ENCODE data around the gene MBOAT2.
"Not testable (repeated sequence)": the region's sequence is repeated elsewhere in the genome, so short reads cannot be mapped to it uniquely, and the experiment has no call there.

Gene MBOAT2

DNA sequence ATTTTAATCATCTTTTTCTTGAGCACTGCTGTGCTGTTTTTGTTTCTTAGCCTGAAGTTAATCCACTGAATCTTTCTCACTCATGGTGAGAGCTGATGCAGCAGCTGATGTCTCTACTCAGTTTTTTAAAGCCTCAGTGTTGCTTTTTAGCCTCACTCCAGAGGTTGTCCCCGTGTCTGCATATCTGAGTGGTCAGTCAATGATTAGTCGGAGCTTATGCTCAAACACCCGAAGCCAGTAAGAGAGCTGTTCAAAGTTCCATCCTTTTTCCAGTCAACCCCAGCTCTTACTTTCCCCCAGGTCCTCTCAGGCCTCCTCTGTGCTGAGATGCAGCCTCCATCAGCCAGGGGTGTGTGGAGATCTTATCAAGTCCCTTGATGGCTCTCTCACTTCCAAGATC lies 81.1 kb downstream of the MBOAT2 start:
- Histone ChIP-seq H2BK5ac (ENCODE audit: low read length) (no peak overlapping the region), H3K4ac (ENCODE audit: low read depth, low read length) (no peak overlapping the region), H3K56ac (ENCODE audit: low read length) (no peak overlapping the region), H3K4me3 (ENCODE audit: low read length) (no peak overlapping the region), H2BK120ac (ENCODE audit: low read depth, low read length) (no peak overlapping the region), H3K79me2 (ENCODE audit: control insufficient read depth, insufficient read depth, low read length) (no peaks in the 10 kb centered on the region), H3K27ac (ENCODE audit: low read depth, low read length) (no peak overlapping the region), H3K36me3 (ENCODE audit: control insufficient read depth, insufficient read depth, low read length) (no peaks in the 10 kb centered on the region), H2BK15ac (replicated peaks; ENCODE audit: low read depth) (no peak overlapping the region), H3K23ac (ENCODE audit: low read length) (no peak overlapping the region), H3K18ac (ENCODE audit: low read length) (no peak overlapping the region), H3K4me1 (ENCODE audit: control insufficient read depth, low read depth, low read length) (no peaks in the 10 kb centered on the region), H3K79me1 (ENCODE audit: low read length) (peaks cover 1% of the 10 kb centered on the region), H4K5ac (ENCODE audit: low read length) (no peak overlapping the region), H4K8ac (ENCODE audit: low read depth, low read length) (no peak overlapping the region), H2AK5ac (ENCODE audit: low read length) (no peak overlapping the region), H3K27me3 (ENCODE audit: insufficient read depth, low read length, poor library complexity) (no peaks in the 10 kb centered on the region), H3K4me2 (ENCODE audit: low read length) (no peak overlapping the region), H3K9ac (ENCODE audit: low read length) (no peak overlapping the region)
- DNase-seq, result peak; percentile 22
- no CpG with 5 or more reads among the region's 3 CpGs for WGBS (ENCODE audit: extremely low coverage, insufficient coverage, low lambda C conversion rate)

DNA sequence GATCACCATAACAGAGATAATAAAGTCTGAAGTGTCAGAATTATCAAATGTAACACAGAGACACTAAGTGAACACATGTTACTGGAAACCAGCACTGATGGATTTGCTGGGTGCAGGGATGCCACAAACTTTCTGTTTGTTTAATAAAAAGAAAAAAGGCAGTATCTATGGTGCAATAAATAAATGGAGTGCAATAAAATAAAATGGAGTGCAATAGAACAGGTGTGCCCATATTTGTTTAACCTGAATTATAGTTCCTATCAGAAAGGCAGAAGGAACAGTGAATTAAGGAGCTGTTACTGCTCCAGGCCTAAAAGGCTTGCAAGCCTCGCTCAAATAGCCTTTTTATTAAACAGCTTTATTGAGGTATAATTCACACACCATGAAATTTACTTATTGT lies 85.1 kb downstream of the MBOAT2 start:
- H3K27me3 ChIP-seq (ENCODE audit: insufficient read depth, low read length, poor library complexity), result no peaks in the 10 kb centered on the region
- no peaks in the 10 kb centered on the region for H3K4me1 ChIP-seq (ENCODE audit: control insufficient read depth, low read depth, low read length)
- no peak overlapping the region for H4K5ac ChIP-seq (ENCODE audit: low read length)
- no peak overlapping the region for H2BK120ac ChIP-seq (ENCODE audit: low read depth, low read length)
- no peak overlapping the region for H2AK5ac ChIP-seq (ENCODE audit: low read length)
- no peak overlapping the region for H3K4ac ChIP-seq (ENCODE audit: low read depth, low read length)
- no peak overlapping the region for H3K4me2 ChIP-seq (ENCODE audit: low read length)
- H3K27ac ChIP-seq (ENCODE audit: low read depth, low read length), result no peak overlapping the region
- no peak overlapping the region for H3K56ac ChIP-seq (ENCODE audit: low read length)
- no peak overlapping the region for H3K4me3 ChIP-seq (ENCODE audit: low read length)
- DNase-seq, result no peak
- H3K23ac ChIP-seq (ENCODE audit: low read length), result no peak overlapping the region
- H2BK15ac ChIP-seq (replicated peaks; ENCODE audit: low read depth), result no peak overlapping the region
- H3K9ac ChIP-seq (ENCODE audit: low read length), result no peak overlapping the region
- no peak overlapping the region for H4K8ac ChIP-seq (ENCODE audit: low read depth, low read length)
- H3K18ac ChIP-seq (ENCODE audit: low read length), result no peak overlapping the region
- no peaks in the 10 kb centered on the region for H3K79me1 ChIP-seq (ENCODE audit: low read length)
- H3K36me3 ChIP-seq (ENCODE audit: control insufficient read depth, insufficient read depth, low read length), result no peaks in the 10 kb centered on the region
- H3K79me2 ChIP-seq (ENCODE audit: control insufficient read depth, insufficient read depth, low read length), result no peaks in the 10 kb centered on the region
- WGBS (ENCODE audit: extremely low coverage, insufficient coverage, low lambda C conversion rate), result no CpG with 5 or more reads among the region's 1 CpG
- no peak overlapping the region for H2BK5ac ChIP-seq (ENCODE audit: low read length)

DNA sequence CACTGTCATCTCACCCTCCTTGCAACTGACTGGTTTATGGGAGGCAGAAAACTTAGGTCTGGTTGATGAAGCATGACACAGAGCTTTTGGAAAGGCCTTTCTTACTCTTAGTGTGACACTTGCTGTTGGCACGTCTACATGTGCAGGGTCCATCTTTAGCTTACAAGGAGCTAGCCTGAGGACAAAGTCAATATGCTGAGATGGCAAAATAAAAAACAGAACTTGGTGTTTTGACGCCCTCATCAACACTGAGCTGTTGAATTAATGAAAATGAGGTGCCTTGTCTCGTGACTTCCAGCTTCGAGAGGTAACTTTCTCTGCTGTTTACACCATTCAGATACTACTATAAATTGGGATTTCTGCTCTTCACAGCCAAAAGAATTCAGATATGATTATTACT lies 87.5 kb downstream of the MBOAT2 start:
- Histone ChIP-seq H3K56ac (ENCODE audit: low read length) (no peak overlapping the region), H3K27ac (ENCODE audit: low read depth, low read length) (no peak overlapping the region), H2BK15ac (replicated peaks; ENCODE audit: low read depth) (no peak overlapping the region), H4K8ac (ENCODE audit: low read depth, low read length) (no peak overlapping the region), H2BK5ac (ENCODE audit: low read length) (no peak overlapping the region), H3K79me1 (ENCODE audit: low read length) (peaks cover 2% of the 10 kb centered on the region), H3K23ac (ENCODE audit: low read length) (no peak overlapping the region), H3K79me2 (ENCODE audit: control insufficient read depth, insufficient read depth, low read length) (no peaks in the 10 kb centered on the region), H3K4ac (ENCODE audit: low read depth, low read length) (no peak overlapping the region), H3K4me3 (ENCODE audit: low read length) (no peak overlapping the region), H3K4me2 (ENCODE audit: low read length) (no peak overlapping the region), H3K18ac (ENCODE audit: low read length) (no peak overlapping the region), H2BK120ac (ENCODE audit: low read depth, low read length) (no peak overlapping the region), H3K27me3 (ENCODE audit: insufficient read depth, low read length, poor library complexity) (no peaks in the 10 kb centered on the region), H3K36me3 (ENCODE audit: control insufficient read depth, insufficient read depth, low read length) (no peaks in the 10 kb centered on the region), H4K5ac (ENCODE audit: low read length) (no peak overlapping the region), H2AK5ac (ENCODE audit: low read length) (no peak overlapping the region), H3K4me1 (ENCODE audit: control insufficient read depth, low read depth, low read length) (no peaks in the 10 kb centered on the region), H3K9ac (ENCODE audit: low read length) (no peak overlapping the region)
- no CpG with 5 or more reads among the region's 4 CpGs for WGBS (ENCODE audit: extremely low coverage, insufficient coverage, low lambda C conversion rate)
- no peak for DNase-seq

DNA sequence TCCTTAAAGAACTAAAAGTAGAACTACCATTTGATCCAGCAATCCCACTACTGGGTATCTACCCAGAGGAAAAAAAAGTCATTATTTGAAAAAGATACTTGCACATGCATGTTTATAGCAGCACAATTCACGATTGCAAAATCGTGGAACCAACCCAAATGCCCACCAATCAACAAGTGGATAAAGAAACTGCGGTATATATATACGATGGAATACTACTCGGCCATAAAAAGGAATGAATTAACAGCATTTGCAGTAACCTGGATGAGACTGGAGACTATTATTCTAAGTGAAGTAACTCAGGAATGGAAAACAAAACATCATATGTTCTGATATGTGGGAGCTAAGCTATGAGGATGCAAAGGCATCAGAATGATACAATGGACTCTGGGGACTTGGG lies 89.7 kb downstream of the MBOAT2 start:
- H2BK120ac ChIP-seq (ENCODE audit: low read depth, low read length); H3K27me3 ChIP-seq (ENCODE audit: insufficient read depth, low read length, poor library complexity); H3K4ac ChIP-seq (ENCODE audit: low read depth, low read length); H3K79me2 ChIP-seq (ENCODE audit: control insufficient read depth, insufficient read depth, low read length); H3K79me1 ChIP-seq (ENCODE audit: low read length); H2AK5ac ChIP-seq (ENCODE audit: low read length); H3K56ac ChIP-seq (ENCODE audit: low read length); DNase-seq; H3K27ac ChIP-seq (ENCODE audit: low read depth, low read length); H3K36me3 ChIP-seq (ENCODE audit: control insufficient read depth, insufficient read depth, low read length); H3K18ac ChIP-seq (ENCODE audit: low read length); H3K4me2 ChIP-seq (ENCODE audit: low read length); H3K4me3 ChIP-seq (ENCODE audit: low read length); H2BK15ac ChIP-seq (replicated peaks; ENCODE audit: low read depth); H3K4me1 ChIP-seq (ENCODE audit: control insufficient read depth, low read depth, low read length); H4K8ac ChIP-seq (ENCODE audit: low read depth, low read length); H3K23ac ChIP-seq (ENCODE audit: low read length); H3K9ac ChIP-seq (ENCODE audit: low read length); H2BK5ac ChIP-seq (ENCODE audit: low read length); H4K5ac ChIP-seq (ENCODE audit: low read length): not testable (repeated sequence)
- no CpG with 5 or more reads among the region's 5 CpGs for WGBS (ENCODE audit: extremely low coverage, insufficient coverage, low lambda C conversion rate)

DNA sequence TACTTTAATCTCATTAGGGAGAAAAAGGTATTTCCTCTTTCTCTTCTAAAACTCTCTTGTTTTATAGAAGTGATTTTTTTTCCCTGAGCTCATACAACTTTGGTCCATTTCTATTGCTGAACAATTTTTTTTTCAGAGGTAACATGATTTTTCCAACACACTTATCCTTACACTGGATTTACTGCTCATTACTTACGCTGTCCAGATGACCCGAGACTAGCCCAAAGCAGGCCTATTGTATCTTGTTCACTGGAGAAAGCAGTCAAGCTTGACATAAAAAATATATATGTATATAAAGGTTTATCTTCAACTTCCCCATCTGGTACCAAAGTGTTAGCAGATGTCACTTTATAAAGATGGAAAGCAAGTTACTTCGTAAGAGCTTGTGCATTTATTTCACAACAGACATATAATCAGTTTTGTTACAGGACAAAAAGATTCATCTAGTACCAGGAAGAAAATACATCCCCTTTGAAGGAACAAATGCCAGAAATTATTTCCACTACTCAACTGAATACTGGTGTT lies 95.7 kb downstream of the MBOAT2 start:
- peaks cover 2% of the 10 kb centered on the region for H3K79me2 ChIP-seq (ENCODE audit: control insufficient read depth, insufficient read depth, low read length)
- no peaks in the 10 kb centered on the region for H3K27me3 ChIP-seq (ENCODE audit: insufficient read depth, low read length, poor library complexity)
- H3K18ac ChIP-seq (ENCODE audit: low read length), result no peak overlapping the region
- no peak overlapping the region for H3K23ac ChIP-seq (ENCODE audit: low read length)
- H3K27ac ChIP-seq (ENCODE audit: low read depth, low read length), result no peak overlapping the region
- no peak for DNase-seq
- H3K36me3 ChIP-seq (ENCODE audit: control insufficient read depth, insufficient read depth, low read length), result no peaks in the 10 kb centered on the region
- H2BK120ac ChIP-seq (ENCODE audit: low read depth, low read length), result no peak overlapping the region
- no peak overlapping the region for H3K4me2 ChIP-seq (ENCODE audit: low read length)
- H3K56ac ChIP-seq (ENCODE audit: low read length), result no peak overlapping the region
- WGBS (ENCODE audit: extremely low coverage, insufficient coverage, low lambda C conversion rate), result no CpG with 5 or more reads among the region's 3 CpGs
- no peak overlapping the region for H4K5ac ChIP-seq (ENCODE audit: low read length)
- no peak overlapping the region for H3K9ac ChIP-seq (ENCODE audit: low read length)
- no peak overlapping the region for H3K4me3 ChIP-seq (ENCODE audit: low read length)
- no peak overlapping the region for H3K4ac ChIP-seq (ENCODE audit: low read depth, low read length)
- no peak overlapping the region for H2AK5ac ChIP-seq (ENCODE audit: low read length)
- no peak overlapping the region for H2BK5ac ChIP-seq (ENCODE audit: low read length)
- H2BK15ac ChIP-seq (replicated peaks; ENCODE audit: low read depth), result no peak overlapping the region
- H4K8ac ChIP-seq (ENCODE audit: low read depth, low read length), result no peak overlapping the region
- peaks cover 5% of the 10 kb centered on the region for H3K79me1 ChIP-seq (ENCODE audit: low read length)
- H3K4me1 ChIP-seq (ENCODE audit: control insufficient read depth, low read depth, low read length), result no peaks in the 10 kb centered on the region

DNA sequence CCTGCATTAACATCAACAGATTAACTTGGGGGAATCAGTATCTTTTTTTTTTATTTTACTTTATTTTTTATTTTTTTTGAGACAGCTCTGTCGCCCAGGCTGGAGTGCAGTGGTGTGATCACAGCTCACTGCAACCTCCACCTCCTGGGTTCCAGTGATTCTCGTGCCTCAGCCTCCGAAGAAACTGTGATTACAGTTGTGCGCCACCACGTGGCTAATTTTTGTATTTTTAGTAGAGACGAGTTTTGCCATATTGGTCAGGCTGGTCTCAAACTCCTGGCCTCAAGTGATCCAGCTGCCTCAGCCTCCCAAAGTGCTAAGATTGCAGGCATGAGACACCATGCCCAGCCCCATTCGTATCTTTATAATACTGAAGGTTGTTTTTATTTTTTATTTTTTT lies 99.6 kb downstream of the MBOAT2 start:
- not testable (repeated sequence) for H3K36me3 ChIP-seq (ENCODE audit: control insufficient read depth, insufficient read depth, low read length); H3K79me1 ChIP-seq (ENCODE audit: low read length); H2AK5ac ChIP-seq (ENCODE audit: low read length); H3K27ac ChIP-seq (ENCODE audit: low read depth, low read length); H2BK120ac ChIP-seq (ENCODE audit: low read depth, low read length); H4K5ac ChIP-seq (ENCODE audit: low read length); H4K8ac ChIP-seq (ENCODE audit: low read depth, low read length); DNase-seq; H3K9ac ChIP-seq (ENCODE audit: low read length); H3K79me2 ChIP-seq (ENCODE audit: control insufficient read depth, insufficient read depth, low read length); H3K4me1 ChIP-seq (ENCODE audit: control insufficient read depth, low read depth, low read length); H3K56ac ChIP-seq (ENCODE audit: low read length); H2BK5ac ChIP-seq (ENCODE audit: low read length); H3K18ac ChIP-seq (ENCODE audit: low read length); H3K27me3 ChIP-seq (ENCODE audit: insufficient read depth, low read length, poor library complexity); H3K4me3 ChIP-seq (ENCODE audit: low read length); H3K4ac ChIP-seq (ENCODE audit: low read depth, low read length); H2BK15ac ChIP-seq (replicated peaks; ENCODE audit: low read depth); H3K23ac ChIP-seq (ENCODE audit: low read length); H3K4me2 ChIP-seq (ENCODE audit: low read length)
- WGBS (ENCODE audit: extremely low coverage, insufficient coverage, low lambda C conversion rate), result no CpG with 5 or more reads among the region's 7 CpGs

Data from mesendoderm (in vitro differentiated cells).